H1 (cell line): Measurements from ENCODE around the gene LIN28B. TPM values are rescaled to one million over a fixed set of nuclear protein-coding genes. Genes with fewer than 3 reads are reported as not detected.

Experiments used
- CTCF ChIA-PET: fragments of 300-600 bp; sonication (Branson Sonifier 250); formaldehyde crosslinking; loops from one replicate; lab custom pipeline; 2021; ENCODE audit not compliant: partially characterized antibody; lab: Charles Lee
- POLR2A ChIA-PET: fragments of 300-600 bp; sonication (Branson Sonifier 250); formaldehyde crosslinking; loops from one replicate; lab custom pipeline; 2021; ENCODE audit warnings: inconsistent platforms; ENCODE audit not compliant: partially characterized antibody; lab: Charles Lee
- DNase-seq, 2 experiments: peaks; one replicate each; pipeline versions ENCODE4 v3.0.0 to v3.0.0-alpha.2; 2010 to 2022; ENCODE audit warnings: low spot score in 2 of 2, low read depth in 1 of 2, mixed read lengths in 1 of 2
- FAIRE-seq: peaks from 2 replicates; lab custom pipeline; 2011; peaks lifted over from hg19 to GRCh38; lab: Jason Lieb, UNC
- H2AFZ ChIP-seq: 2 replicates; pipeline ENCODE4 v1.8.1; 2012; ENCODE audit warnings: low read length, inconsistent platforms
- H2AK5ac ChIP-seq: 2 replicates; pipeline ENCODE4 v1.6.1; 2013; ENCODE audit warnings: low read depth, low read length
- H2BK120ac ChIP-seq: replicated peaks from 2 replicates; pipeline ENCODE3; 2013; ENCODE audit warnings: low read depth, low read length, inconsistent platforms
- H2BK12ac ChIP-seq: 2 replicates; pipeline ENCODE4 v1.6.1; 2013; ENCODE audit warnings: low read depth, low read length
- H2BK15ac ChIP-seq: 2 replicates; pipeline ENCODE4 v1.6.1; 2013; ENCODE audit warnings: low read length
- H2BK20ac ChIP-seq: 2 replicates; pipeline ENCODE4 v1.6.1; 2013; ENCODE audit warnings: low read length
- H2BK5ac ChIP-seq: 2 replicates; pipeline ENCODE4 v1.6.1; 2013; ENCODE audit warnings: low read depth, low read length
- H3K14ac ChIP-seq: 2 replicates; pipeline ENCODE4 v1.6.1; 2013; ENCODE audit warnings: inconsistent platforms; ENCODE audit not compliant: insufficient read length
- H3K18ac ChIP-seq: 2 replicates; pipeline ENCODE4 v1.6.1; 2013; ENCODE audit warnings: low read length; ENCODE audit errors: extremely low read depth
- H3K23ac ChIP-seq: 2 replicates; pipeline ENCODE4 v1.6.1; 2013; ENCODE audit warnings: inconsistent platforms; ENCODE audit not compliant: insufficient read length
- H3K23me2 ChIP-seq: 2 replicates; pipeline ENCODE4 v1.6.1; 2013; ENCODE audit warnings: low read depth, low read length
- H3K27ac ChIP-seq: 2 replicates; pipeline ENCODE4 v1.6.1; 2011; ENCODE audit warnings: low read depth, low read length, inconsistent platforms
- H3K27me3 ChIP-seq, 4 experiments: replicated peaks in 1 of 4; 1 replicate in 1 of 4; 2 replicates in 3 of 4; pipeline versions ENCODE4 v1.6.1 to v1.8.1; 2011 to 2013; ENCODE audit warnings: low read length in 3 of 4, mild to moderate bottlenecking in 3 of 4, inconsistent platforms in 2 of 4, mixed read lengths in 2 of 4, moderate library complexity in 1 of 4; ENCODE audit not compliant: control insufficient read depth in 3 of 4, insufficient read depth in 3 of 4; ENCODE audit errors: extremely low read depth in 1 of 4
- H3K36me3 ChIP-seq, 4 experiments: 2 replicates each; pipeline versions ENCODE4 v1.6.1 to v1.8.1; 2011 to 2013; ENCODE audit warnings: mild to moderate bottlenecking in 4 of 4, low read length in 3 of 4, moderate library complexity in 2 of 4, control low read depth in 1 of 4, inconsistent platforms in 1 of 4; ENCODE audit not compliant: insufficient read depth in 4 of 4, control insufficient read depth in 2 of 4
- H3K4ac ChIP-seq: replicated peaks from 2 replicates; pipeline ENCODE3; 2013; ENCODE audit warnings: low read length, low read depth, mixed read lengths, inconsistent platforms; ENCODE audit not compliant: insufficient read length
- H3K4me1 ChIP-seq, 4 experiments: replicated peaks in 1 of 4; 1 replicate in 1 of 4; 2 replicates in 3 of 4; pipeline versions ENCODE4 v1.6.1 to v1.8.1; 2011 to 2013; ENCODE audit warnings: low read length in 3 of 4, inconsistent platforms in 2 of 4, mixed read lengths in 1 of 4; ENCODE audit not compliant: insufficient read depth in 4 of 4, control insufficient read depth in 3 of 4
- H3K4me2 ChIP-seq, 2 experiments: 2 replicates each; pipeline versions ENCODE4 v1.6.1 to v1.8.1; 2011 to 2013; ENCODE audit warnings: low read depth in 2 of 2, low read length in 2 of 2, control low read depth in 1 of 2, inconsistent platforms in 1 of 2, mild to moderate bottlenecking in 1 of 2; ENCODE audit not compliant: insufficient read depth in 1 of 2
- H3K4me3 ChIP-seq, 4 experiments: fragments of 200-600, 300-600 bp in 1 of 4; sonication (generic), shearing (Covaris generic), sonication (Bioruptor Twin) in 1 of 4; 2 replicates each; pipeline versions ENCODE4 v1.5.1 to v1.8.1; 2011 to 2016; ENCODE audit warnings: low read length in 4 of 4, low read depth in 3 of 4, control low read depth in 2 of 4, inconsistent platforms in 2 of 4, mild to moderate bottlenecking in 2 of 4, mixed read lengths in 1 of 4, moderate library complexity in 1 of 4; ENCODE audit not compliant: insufficient read depth in 2 of 4; ENCODE audit errors: extremely low read depth in 1 of 4
- H3K56ac ChIP-seq: replicated peaks from 2 replicates; pipeline ENCODE3; 2013; ENCODE audit warnings: low read depth, mild to moderate bottlenecking, mixed read lengths, low read length, inconsistent platforms; ENCODE audit not compliant: insufficient read length
- H3K79me1 ChIP-seq: 2 replicates; pipeline ENCODE4 v1.6.1; 2013; ENCODE audit warnings: low read depth, low read length, control low read depth
- H3K79me2 ChIP-seq, 2 experiments: 2 replicates each; pipeline versions ENCODE4 v1.6.1 to v1.8.1; 2012 to 2013; ENCODE audit warnings: low read length in 2 of 2, mild to moderate bottlenecking in 2 of 2, inconsistent platforms in 1 of 2; ENCODE audit not compliant: insufficient read depth in 2 of 2, control insufficient read depth in 1 of 2
- H3K9ac ChIP-seq, 4 experiments: replicated peaks in 1 of 4; 1 replicate in 1 of 4; 2 replicates in 3 of 4; pipeline versions ENCODE4 v1.6.1 to v1.8.1; 2011 to 2013; ENCODE audit warnings: low read depth in 3 of 4, low read length in 3 of 4, control low read depth in 2 of 4, mild to moderate bottlenecking in 2 of 4, moderate library complexity in 2 of 4, inconsistent platforms in 1 of 4; ENCODE audit errors: extremely low read depth in 1 of 4
- H3K9me3 ChIP-seq, 2 experiments: 2 replicates each; pipeline versions ENCODE4 v1.6.1 to v1.8.1; 2012 to 2013; ENCODE audit warnings: mild to moderate bottlenecking in 2 of 2, moderate library complexity in 2 of 2, control low read depth in 1 of 2, inconsistent platforms in 1 of 2, low read depth in 1 of 2, low read length in 1 of 2, mixed read lengths in 1 of 2; ENCODE audit not compliant: insufficient read depth in 2 of 2
- H4K20me1 ChIP-seq, 2 experiments: replicated peaks in 1 of 2; 2 replicates each; pipeline versions ENCODE3 to v1.8.1; 2011 to 2013; ENCODE audit warnings: inconsistent platforms in 2 of 2, low read length in 2 of 2, mild to moderate bottlenecking in 1 of 2; ENCODE audit not compliant: insufficient read depth in 2 of 2, control insufficient read depth in 1 of 2
- H4K5ac ChIP-seq: 2 replicates; pipeline ENCODE4 v1.6.1; 2013; ENCODE audit warnings: low read length, low read depth, mixed read lengths, inconsistent platforms; ENCODE audit not compliant: insufficient read length
- H4K8ac ChIP-seq: 2 replicates; pipeline ENCODE4 v1.8.0; 2013; ENCODE audit warnings: mild to moderate bottlenecking, moderate library complexity, low read length, inconsistent platforms; ENCODE audit not compliant: insufficient read depth; ENCODE audit errors: extremely low read depth
- H4K91ac ChIP-seq: replicated peaks from 2 replicates; pipeline ENCODE3; 2013; ENCODE audit warnings: low read length, mixed read lengths, inconsistent platforms; ENCODE audit not compliant: insufficient read length
- BCL11A ChIP-seq, 2 experiments: IDR thresholded peaks; one replicate each; pipeline ENCODE4 v1.6.1; 2011; ENCODE audit warnings: low read depth in 2 of 2, low read length in 2 of 2, mild to moderate bottlenecking in 2 of 2
- CEBPB ChIP-seq: IDR thresholded peaks from 2 replicates; pipeline ENCODE4 v1.6.1; 2012; ENCODE audit warnings: low read depth, low read length
- EGR1 ChIP-seq: IDR thresholded peaks from 2 replicates; pipeline ENCODE4 v1.6.1; 2011; ENCODE audit warnings: low read depth, low read length, borderline replicate concordance
- EP300 ChIP-seq, 2 experiments: IDR thresholded peaks; 1 replicate in 1 of 2; 2 replicates in 1 of 2; pipeline ENCODE4 v1.6.1; 2011 to 2012; ENCODE audit warnings: low read depth in 2 of 2, low read length in 2 of 2, mild to moderate bottlenecking in 2 of 2, borderline replicate concordance in 1 of 2, inconsistent platforms in 1 of 2, moderate library complexity in 1 of 2
- JUN ChIP-seq: IDR thresholded peaks from 2 replicates; pipeline ENCODE4 v1.6.1; 2011; ENCODE audit warnings: low read depth, mild to moderate bottlenecking, improper control_type of control experiment, low read length
- KDM1A ChIP-seq: fragments of 200-600, 300-600 bp; sonication (generic); IDR thresholded peaks from 2 replicates; pipeline ENCODE4 v1.7.1; 2016; ENCODE audit warnings: mild to moderate bottlenecking, low read length, borderline replicate concordance
- PHF8 ChIP-seq: fragments of 200-600 bp; sonication (generic); conservative IDR thresholded peaks from 2 replicates; pipeline ENCODE4 v1.7.1; 2012; ENCODE audit warnings: low read depth, mild to moderate bottlenecking, inconsistent platforms, low read length, moderate library complexity
- SIRT6 ChIP-seq: IDR thresholded peaks from one replicate; pipeline ENCODE4 v1.7.1; 2012; ENCODE audit warnings: low read length, inconsistent platforms
- SP1 ChIP-seq: IDR thresholded peaks from 2 replicates; pipeline ENCODE4 v1.6.1; 2011; ENCODE audit warnings: low read depth, low read length
- USF2 ChIP-seq: IDR thresholded peaks from 2 replicates; pipeline ENCODE4 v1.6.1; 2011; ENCODE audit warnings: low read length, improper control_type of control experiment
- ZNF274 ChIP-seq: IDR thresholded peaks from 2 replicates; pipeline ENCODE4 v1.7.0; 2012; ENCODE audit warnings: low read length, borderline replicate concordance; ENCODE audit errors: extremely low read depth
- WGBS, 2 experiments: shearing (Covaris generic) in 1 of 2; methylation state at CpG; one replicate each; pipeline versions ENCODE4 v1.1.6 to v1.1.7; 2013 to 2015; ENCODE audit warnings: low lambda C conversion rate in 2 of 2, mixed read lengths in 2 of 2, inconsistent platforms in 1 of 2, low coverage in 1 of 2, missing lambda C conversion rate in 1 of 2; ENCODE audit not compliant: insufficient replicate concordance in 2 of 2, insufficient coverage in 1 of 2, insufficient read length in 1 of 2; ENCODE audit errors: extremely low coverage in 1 of 2, missing lambda C conversion rate in 1 of 2; 5-methylcytosine and 5-hydroxymethylcytosine counted together
- polyA plus RNA-seq, 7 experiments: library from polyadenylated mRNA; depleted of rRNA in 3 of 7; stranded (reverse) in 5 of 7; unstranded in 2 of 7; fragments of >200 nt in 5 of 7; fragments of 200-250 nt in 2 of 7; gene quantifications; 1 replicate in 5 of 7; 2 replicates in 1 of 7; 4 replicates in 1 of 7; pipeline versions ENCODE4 v1.2.1 to v1.2.3, GENCODE V29; 2011 to 2013; ENCODE audit warnings: missing spikeins in 2 of 7, mixed read lengths in 2 of 7
- total RNA-seq: library from RNA; stranded (reverse); fragmentation: NEBNext Ultra II Directional; extraction: Animal tissue kit (Norgen Biotek cat#: 25700); gene quantifications from 2 replicates; pipeline ENCODE4 v1.2.1, GENCODE V29; 2021

The LIN28B gene
- total and polyA plus RNA-seq, 2 of the 8 experiments (the other 6 are each of a cell fraction or from before 2014, with no cell fraction given), result 27.4 to 94.7 TPM

- H2BK15ac ChIP-seq, result no peak overlapping the region
- H3K4me1 ChIP-seq, result no peaks in the 10 kb centered on the region; a peak in 1 of 7 replicates
- no peak overlapping the region for H3K4ac ChIP-seq
- no peak overlapping the region for H3K56ac ChIP-seq
- H3K79me2 ChIP-seq, result peaks cover 0 to 92% of the 10 kb centered on the region in 2 experiments; a peak in 3 of 4 replicates
- no peak overlapping the region for H4K5ac ChIP-seq
- no peak overlapping the region for H2BK120ac ChIP-seq
- no peaks in the 10 kb centered on the region for H3K27me3 ChIP-seq
- no peaks in the 10 kb centered on the region for H3K9me3 ChIP-seq
- H4K91ac ChIP-seq, result no peak overlapping the region
- no peak overlapping the region for H3K27ac ChIP-seq
- FAIRE-seq (no peak), DNase-seq (no peak)
- peaks cover 4 to 34% (median 10%) of the 10 kb centered on the region in 4 experiments; a peak in 6 of 8 replicates for H3K36me3 ChIP-seq
- no peak overlapping the region for H2BK12ac ChIP-seq
- 100% methylated on average over 5 of the region's 5 CpGs; no CpG with 5 or more reads in 1 of the 2 experiments for WGBS, 2 experiments
- H4K20me1 ChIP-seq, result peaks cover 0 to 2% of the 10 kb centered on the region in 2 experiments
- no peak overlapping the region for H3K14ac ChIP-seq
- CTCF ChIA-PET, result interaction anchor here (0.9 to 2.2 kb wide), 2 partner anchors 27 to 105 kb away, joined by 3 to 9 read pairs; no protein-coding TSS in a partner anchor
- no peak overlapping the region for H2BK5ac ChIP-seq
- no peaks in the 10 kb centered on the region for H3K79me1 ChIP-seq
- H2AK5ac ChIP-seq, result no peak overlapping the region
- H3K23me2 ChIP-seq, result no peaks in the 10 kb centered on the region
- TF ChIP-seq USF2, result no peak
- TF ChIP-seq JUN, result no peak
- TF ChIP-seq KDM1A, result no peak
- TF ChIP-seq SIRT6, result no peak
- TF ChIP-seq EP300 (IDR thresholded peaks at IDR 0.05; ENCODE audit: borderline replicate concordance in 1 of 2, low read depth in 2 of 2, low read length in 2 of 2), result no peak
- no peak for TF ChIP-seq BCL11A (IDR thresholded peaks at IDR 0.05; ENCODE audit: low read depth in 2 of 2, low read length in 2 of 2)
- no peak for TF ChIP-seq EGR1
- no peak for TF ChIP-seq PHF8
- TF ChIP-seq CEBPB, result no peak
- TF ChIP-seq ZNF274, result no peak
- no peak for TF ChIP-seq SP1
- H2BK20ac ChIP-seq, result no peak overlapping the region
- POLR2A ChIA-PET, result interaction anchor here (1.1 to 5.2 kb wide), 6 partner anchors 13 to 43 kb away, joined by 3 to 32 read pairs (median 5); partner anchors contain the start of gene LIN28B
- H3K4me3 ChIP-seq, result no peak overlapping the region
- H2AFZ ChIP-seq, result no peak overlapping the region
- H4K8ac ChIP-seq, result no peak overlapping the region
- H3K18ac ChIP-seq, result no peak overlapping the region
- no peak overlapping the region for H3K4me2 ChIP-seq
- no peak overlapping the region for H3K23ac ChIP-seq
- H3K9ac ChIP-seq, result no peak overlapping the region
Observed at GRCh38 chr6:104983296-104983695, 26.4 kb downstream of the LIN28B start.
